GM23338 (cell line): ENCODE results near the gene PIF1. TPM values are rescaled to one million over a fixed set of nuclear protein-coding genes. Genes with fewer than 3 reads are reported as not detected.
A peak's percentile ranks its signal among the peaks of the same experiment; 100 is the strongest.

Experiments used
- ATAC-seq: fragments of 200-7000 bp; cut with Tn5 transposase; 3 replicates; pipeline ENCODE4 v1.9.1; 2020
- DNase-seq: peaks from one replicate; pipeline ENCODE4 v3.0.0-alpha.2; 2015; ENCODE audit warnings: low spot score
- H2AFZ ChIP-seq: fragments of 200-600 bp; sonication (generic); 2 replicates; pipeline ENCODE4 v1.8.0; 2016; ENCODE audit warnings: antibody characterized with exemption, mild to moderate bottlenecking, moderate library complexity
- H3F3A ChIP-seq: fragments of 200-600 bp; sonication (generic); replicated peaks from 2 replicates; pipeline ENCODE4 v1.8.0; 2017; ENCODE audit warnings: antibody characterized with exemption, mixed run types, low read depth
- H3K27ac ChIP-seq: fragments of 200-600 bp; sonication (generic); 2 replicates; pipeline ENCODE4 v1.6.1; 2016; ENCODE audit warnings: low read depth
- H3K27me3 ChIP-seq: fragments of 200-600 bp; sonication (generic); 2 replicates; pipeline ENCODE4 v1.8.0; 2016; ENCODE audit warnings: mild to moderate bottlenecking, mixed run types, moderate library complexity; ENCODE audit not compliant: insufficient read depth
- H3K36me3 ChIP-seq: fragments of 200-600 bp; sonication (generic); 2 replicates; pipeline ENCODE4 v1.8.0; 2016; ENCODE audit warnings: mild to moderate bottlenecking; ENCODE audit not compliant: insufficient read depth
- H3K4me1 ChIP-seq: fragments of 200-600 bp; sonication (generic); 2 replicates; pipeline ENCODE4 v1.8.0; 2016; ENCODE audit warnings: mild to moderate bottlenecking, moderate library complexity; ENCODE audit not compliant: insufficient read depth
- H3K4me2 ChIP-seq: fragments of 200-600 bp; sonication (generic); 2 replicates; pipeline ENCODE4 v1.7.1; 2017; ENCODE audit warnings: mixed run types
- H3K4me3 ChIP-seq: fragments of 200-600 bp; sonication (generic); 2 replicates; pipeline ENCODE4 v1.6.1; 2016; ENCODE audit warnings: mixed run types
- H3K79me2 ChIP-seq: fragments of 200-600 bp; sonication (generic); replicated peaks from 2 replicates; pipeline ENCODE4 v1.8.0; 2017; ENCODE audit warnings: mild to moderate bottlenecking; ENCODE audit not compliant: insufficient read depth
- H3K9me2 ChIP-seq: fragments of 200-600 bp; sonication (generic); 2 replicates; pipeline ENCODE4 v1.8.0; 2017; ENCODE audit not compliant: insufficient read depth
- H4K20me1 ChIP-seq: fragments of 200-600 bp; sonication (generic); replicated peaks from 2 replicates; pipeline ENCODE4 v1.8.0; 2017; ENCODE audit warnings: mild to moderate bottlenecking; ENCODE audit not compliant: insufficient read depth
- H3K27ac Mint-ChIP-seq: 2 replicates; pipeline ENCODE4 v1.8.0; 2020; ENCODE audit warnings: inconsistent platforms, mild to moderate bottlenecking, moderate library complexity, mixed read lengths
- H3K27me3 Mint-ChIP-seq: 3 replicates; pipeline ENCODE4 v1.8.0; 2022; ENCODE audit warnings: low read depth, mild to moderate bottlenecking, moderate library complexity, mixed read lengths, inconsistent platforms; ENCODE audit not compliant: insufficient read depth, poor library complexity
- H3K36me3 Mint-ChIP-seq: 3 replicates; pipeline ENCODE4 v1.8.0; 2021; ENCODE audit warnings: low read depth, mild to moderate bottlenecking, inconsistent platforms, moderate library complexity, mixed read lengths
- H3K4me1 Mint-ChIP-seq: 3 replicates; pipeline ENCODE4 v1.8.0; 2020; ENCODE audit warnings: mild to moderate bottlenecking, inconsistent platforms, mixed read lengths
- H3K4me3 Mint-ChIP-seq: 3 replicates; pipeline ENCODE4 v1.8.0; 2021; ENCODE audit warnings: moderate library complexity, mild to moderate bottlenecking, inconsistent platforms, mixed read lengths
- H3K9me3 Mint-ChIP-seq: 3 replicates; pipeline ENCODE4 v1.8.0; 2020; ENCODE audit warnings: moderate library complexity, mild to moderate bottlenecking, inconsistent platforms, mixed read lengths
- EZH2 ChIP-seq: fragments of 200-600 bp; sonication (generic); IDR thresholded peaks from one replicate; pipeline ENCODE4 v1.8.0; 2017; ENCODE audit warnings: antibody characterized with exemption, mild to moderate bottlenecking, low read depth; ENCODE audit not compliant: unreplicated experiment
- POLR2AphosphoS5 ChIP-seq: IDR thresholded peaks from 2 replicates; pipeline ENCODE4 v1.6.1; 2016; ENCODE audit warnings: antibody characterized with exemption, low read depth
- ZNF462 ChIP-seq: fragments of 250-450 bp; sonication (Bioruptor Pico); IDR thresholded peaks from 2 replicates; pipeline ENCODE4 v1.5.0; 2020; ENCODE audit warnings: mild to moderate bottlenecking, moderate library complexity
- polyA plus RNA-seq: library from polyadenylated mRNA; unstranded; fragments of >200 nt; fragmentation: Nextera tagmentation; extraction: Ambion mirVana; gene quantifications from 2 replicates; pipeline ENCODE4 v1.2.1, GENCODE V29; 2016
- total RNA-seq: library from RNA; depleted of rRNA; stranded (reverse); fragments of >200 nt; shearing (Covaris generic); gene quantifications from 2 replicates; pipeline ENCODE4 v1.2.3, GENCODE V29; 2014

The PIF1 gene
- total and polyA plus RNA-seq, 2 experiments from 2014 or later = 116 to 200 TPM

GRCh38 chr15:64776402-64776786 is 49.1 kb downstream of the PIF1 start:
- Mint-ChIP-seq H3K27me3 (peaks cover 14% of the 10 kb centered on the region), H3K4me3 (peak overlapping the region; percentile 91), H3K9me3 (peaks cover 4% of the 10 kb centered on the region; the same call in 2 of the 3 replicates), H3K4me1 (peaks cover 46% of the 10 kb centered on the region), H3K36me3 (peaks cover 24% of the 10 kb centered on the region), H3K27ac (peak overlapping the region; percentile 97)
- peaks cover 73% of the 10 kb centered on the region for H3K79me2 ChIP-seq
- H3K36me3 ChIP-seq = no peaks in the 10 kb centered on the region
- ATAC-seq (peak; percentile 30), DNase-seq (peak; percentile 64)
- peaks cover 62% of the 10 kb centered on the region for H3K4me1 ChIP-seq
- no peaks in the 10 kb centered on the region for H3K9me2 ChIP-seq
- no peak for TF ChIP-seq EZH2
- peak; percentile 64 for TF ChIP-seq POLR2AphosphoS5
- peaks cover 8% of the 10 kb centered on the region; the same call in 1 of the 2 replicates for H3F3A ChIP-seq
- H3K4me3 ChIP-seq = peak overlapping the region; percentile 92
- H3K27me3 ChIP-seq = no peaks in the 10 kb centered on the region
- no peak overlapping the region for H2AFZ ChIP-seq
- peak overlapping the region; percentile 98 for H3K4me2 ChIP-seq
- H3K27ac ChIP-seq = peak overlapping the region; percentile 99
- peaks cover 15% of the 10 kb centered on the region for H4K20me1 ChIP-seq

- ATAC-seq (peak; percentile 17), DNase-seq (peak; percentile 66)
- peaks cover 74% of the 10 kb centered on the region for H3K79me2 ChIP-seq
- TF ChIP-seq ZNF462 (CRISPR knock-in tag) = no peak
- no peak within 1 kb of the TSS for H2AFZ ChIP-seq
- Mint-ChIP-seq H3K4me1 (peaks cover 49% of the 10 kb centered on the region), H3K4me3 (peak within 1 kb of the TSS; percentile 99), H3K27ac (peak within 1 kb of the TSS; percentile 98), H3K9me3 (peaks cover 4% of the 10 kb centered on the region; the same call in 2 of the 3 replicates), H3K36me3 (peaks cover 26% of the 10 kb centered on the region), H3K27me3 (peaks cover 14% of the 10 kb centered on the region)
- H3K4me2 ChIP-seq = peak within 1 kb of the TSS; percentile 100
- peaks cover 22% of the 10 kb centered on the region for H4K20me1 ChIP-seq
- peaks cover 8% of the 10 kb centered on the region; the same call in 1 of the 2 replicates for H3F3A ChIP-seq
- H3K27ac ChIP-seq = peak within 1 kb of the TSS; percentile 99
- H3K4me3 ChIP-seq = peak within 1 kb of the TSS; percentile 98
- H3K27me3 ChIP-seq = no peaks in the 10 kb centered on the region
- H3K9me2 ChIP-seq = no peaks in the 10 kb centered on the region
- H3K36me3 ChIP-seq = no peaks in the 10 kb centered on the region
- H3K4me1 ChIP-seq = peaks cover 63% of the 10 kb centered on the region
These were observed 49.7 kb downstream of the PIF1 start, which contains the start of gene RBPMS2 for GRCh38 chr15:64775551-64776401. RBPMS2 (minus strand) TSS chr15:64775589; CDS start chr15:64775319, 270 bp downstream.
